Activated gamma-delta T cell treated with Interleukin-2 at 50 U/mL for 16 hours (primary cell): ENCODE results near the gene CCK.
"Not testable (repeated sequence)": the region's sequence is repeated elsewhere in the genome, so short reads cannot be mapped to it uniquely, and the experiment has no call there.

Experiments
- DNase-seq: peaks from one replicate; pipeline ENCODE4 v3.0.0-alpha.2; 2020

The CCK gene

GRCh38 chr3:42266085-42266484 lies at the start of gene CCK:
Gene CCK (minus strand): TSS chr3:42266185. CDS start chr3:42263630, 2,555 bp downstream.
- DNase-seq = no peak

GRCh38 chr3:42314411-42314810 lies 48.4 kb upstream of the CCK start:
- DNase-seq = no peak

GRCh38 chr3:42308651-42309050 lies 42.7 kb upstream of the CCK start:
- no peak for DNase-seq

- no peak for DNase-seq
These were observed 40.5 kb upstream of the CCK start for GRCh38 chr3:42306499-42306898.

GRCh38 chr3:42302924-42303634 lies 37.1 kb upstream of the CCK start:
- no peak for DNase-seq

GRCh38 chr3:42301446-42302175 lies 35.6 kb upstream of the CCK start:
- no peak for DNase-seq

GRCh38 chr3:42300778-42301177 lies 34.8 kb upstream of the CCK start:
- DNase-seq = no peak

- DNase-seq = no peak
These were observed 34.0 kb upstream of the CCK start for GRCh38 chr3:42300013-42300412.

GRCh38 chr3:42298259-42298658 lies 32.3 kb upstream of the CCK start:
- no peak for DNase-seq

GRCh38 chr3:42292009-42292408 lies 26.0 kb upstream of the CCK start:
- DNase-seq = no peak

GRCh38 chr3:42290966-42291714 lies 25.2 kb upstream of the CCK start:
- DNase-seq = no peak

- no peak for DNase-seq
These were observed 23.0 kb upstream of the CCK start for GRCh38 chr3:42289026-42289425.

GRCh38 chr3:42288385-42288784 lies 22.4 kb upstream of the CCK start:
- no peak for DNase-seq

GRCh38 chr3:42287423-42287822 lies 21.4 kb upstream of the CCK start:
- not testable (repeated sequence) for DNase-seq

GRCh38 chr3:42277676-42278075 lies 11.7 kb upstream of the CCK start:
- DNase-seq = no peak

- no peak for DNase-seq
These were observed 10.5 kb upstream of the CCK start for GRCh38 chr3:42276141-42277132.

- no peak for DNase-seq
These were observed 9.2 kb upstream of the CCK start for GRCh38 chr3:42275217-42275616.

- no peak for DNase-seq
These were observed 8.3 kb upstream of the CCK start for GRCh38 chr3:42274266-42274665.

GRCh38 chr3:42273361-42273760 lies 7.4 kb upstream of the CCK start:
- no peak for DNase-seq

- DNase-seq = no peak
These were observed 5.8 kb upstream of the CCK start for GRCh38 chr3:42271786-42272185.

- no peak for DNase-seq
These were observed 4.6 kb upstream of the CCK start for GRCh38 chr3:42270561-42270960.

GRCh38 chr3:42269647-42270046 lies 3.7 kb upstream of the CCK start:
- DNase-seq = no peak

GRCh38 chr3:42267878-42268277 lies 1.9 kb upstream of the CCK start:
- DNase-seq = no peak
